K562 (cell line): ENCODE results near the gene FAM43B. TPM values are rescaled to one million over a fixed set of nuclear protein-coding genes. Genes with fewer than 3 reads are reported as not detected.

Experiments used
- ATAC-seq: fragments of 200-7000 bp; cut with Tn5 transposase; 3 replicates; pipeline ENCODE4 v1.9.1; 2020; ENCODE audit warnings: moderate library complexity
- BruUV-seq: library from RNA; stranded (reverse); fragments of 400-500 nt; replicated peaks from 2 replicates; lab custom pipeline; 2021; lab: Mats Ljungman, UMichigan
- CTCF ChIA-PET: fragments of 300-600 bp; formaldehyde crosslinking; extraction: SDS; loops from one replicate; lab custom pipeline; 2021; ENCODE audit warnings: low intra/inter-chr PET ratio; lab: Yijun Ruan, JAX
- POLR2A ChIA-PET: fragments of 300-600, 350-650 bp; sonication (Branson Sonifier 250); formaldehyde crosslinking; extraction: SDS; loops from one replicate; lab custom pipeline; 2021; ENCODE audit warnings: antibody characterized with exemption, inconsistent platforms; lab: Yijun Ruan, JAX
- DNase-seq, 4 experiments: peaks; one replicate each; pipeline versions ENCODE4 v3.0.0 to v3.0.0-alpha.2; 2011 to 2018; ENCODE audit warnings: low spot score in 3 of 4, mixed read lengths in 3 of 4; ENCODE audit errors: extremely low read depth in 1 of 4
- FAIRE-seq: peaks from 2 replicates; lab custom pipeline; 2011; peaks lifted over from hg19 to GRCh38; lab: Jason Lieb, UNC
- H2AFZ ChIP-seq: 2 replicates; pipeline ENCODE4 v1.6.0; 2011; ENCODE audit warnings: low read depth, low read length, control low read depth, inconsistent platforms
- H3K27ac ChIP-seq: fragments of 200-600 bp; 3 replicates; pipeline ENCODE4 v1.8.0; 2011; ENCODE audit warnings: low read depth, mild to moderate bottlenecking, control low read depth, inconsistent platforms, low read length, moderate library complexity, mixed read lengths; ENCODE audit errors: extremely low read depth
- H3K27me3 ChIP-seq, 2 experiments: fragments of 300-600 bp in 1 of 2; 2 replicates in 1 of 2; 3 replicates in 1 of 2; pipeline versions ENCODE4 v1.6.0 to v1.8.0; 2011; ENCODE audit warnings: inconsistent platforms in 2 of 2, low read length in 2 of 2, mild to moderate bottlenecking in 1 of 2, mixed read lengths in 1 of 2, moderate library complexity in 1 of 2; ENCODE audit not compliant: control insufficient read depth in 2 of 2, insufficient read depth in 2 of 2
- H3K36me3 ChIP-seq: fragments of 300-600 bp; 3 replicates; pipeline ENCODE4 v1.8.0; 2011; ENCODE audit warnings: mild to moderate bottlenecking, low read length, inconsistent platforms; ENCODE audit not compliant: control insufficient read depth, insufficient read depth
- H3K4me1 ChIP-seq, 2 experiments: fragments of 200-600 bp in 1 of 2; replicated peaks in 1 of 2; 2 replicates in 1 of 2; 3 replicates in 1 of 2; pipeline versions ENCODE4 v1.5.1 to v1.8.0; 2011; ENCODE audit warnings: inconsistent platforms in 2 of 2, low read length in 2 of 2, mild to moderate bottlenecking in 1 of 2, mixed read lengths in 1 of 2, moderate library complexity in 1 of 2; ENCODE audit not compliant: control insufficient read depth in 2 of 2, insufficient read depth in 2 of 2
- H3K4me2 ChIP-seq: 2 replicates; pipeline ENCODE4 v1.6.1; 2011; ENCODE audit warnings: low read length, control low read depth, inconsistent platforms, mixed read lengths; ENCODE audit not compliant: insufficient read depth
- H3K4me3 ChIP-seq: fragments of 200-600 bp; sonication (generic), shearing (Covaris generic); 2 replicates; pipeline ENCODE4 v1.5.1; 2016; ENCODE audit warnings: control low read depth, inconsistent platforms
- H3K79me2 ChIP-seq: fragments of 200-600 bp; 3 replicates; pipeline ENCODE4 v1.8.0; 2011; ENCODE audit warnings: low read length, inconsistent platforms; ENCODE audit not compliant: control insufficient read depth, insufficient read depth
- H3K9ac ChIP-seq, 2 experiments: 2 replicates each; pipeline versions ENCODE4 v1.6.0 to v1.6.1; 2011; ENCODE audit warnings: low read depth in 2 of 2, low read length in 2 of 2, control low read depth in 1 of 2, inconsistent platforms in 1 of 2, mild to moderate bottlenecking in 1 of 2, mixed read lengths in 1 of 2; ENCODE audit not compliant: insufficient read depth in 1 of 2
- H3K9me1 ChIP-seq: one replicate; pipeline ENCODE4 v1.6.0; 2011; ENCODE audit warnings: inconsistent platforms, mild to moderate bottlenecking, low read length, moderate library complexity; ENCODE audit not compliant: control insufficient read depth, insufficient read depth
- H3K9me3 ChIP-seq: replicated peaks from 2 replicates; pipeline ENCODE4 v1.5.1; 2011; ENCODE audit warnings: low read depth, low read length, inconsistent platforms; ENCODE audit not compliant: control insufficient read depth, insufficient read depth
- H4K20me1 ChIP-seq: replicated peaks from 2 replicates; pipeline ENCODE4 v1.6.1; 2011; ENCODE audit warnings: low read length, inconsistent platforms, mixed read lengths; ENCODE audit not compliant: control insufficient read depth, insufficient read depth
- E2F5 ChIP-seq: sonication (generic); formaldehyde crosslinking; IDR thresholded peaks from 2 replicates; pipeline ENCODE4 v1.8.0; 2022; ENCODE audit warnings: mild to moderate bottlenecking, missing genetic modification reagents
- LCOR ChIP-seq: sonication (generic); formaldehyde crosslinking; IDR thresholded peaks from 2 replicates; pipeline ENCODE4 v1.8.0; 2022; ENCODE audit warnings: mild to moderate bottlenecking, missing genetic modification reagents
- USF1 ChIP-seq: sonication (generic); formaldehyde crosslinking; IDR thresholded peaks from 2 replicates; pipeline ENCODE4 v1.9.0; 2022; ENCODE audit warnings: mild to moderate bottlenecking, missing genetic modification reagents
- WGBS: fragments of 100-300 bp; shearing (Covaris generic); methylation state at CpG from one replicate; pipeline ENCODE4 v1.1.6; 2016; ENCODE audit warnings: low coverage, mixed read lengths; ENCODE audit not compliant: insufficient coverage; ENCODE audit errors: missing lambda C conversion rate; 5-methylcytosine and 5-hydroxymethylcytosine counted together
- in situ Hi-C: fragments of 300-500 bp; cut with MboI; formaldehyde crosslinking; loops from 4 replicates; pipeline ENCODE4 v1.15.0; 2018; ENCODE audit warnings: inconsistent platforms, mixed read lengths
- intact Hi-C: fragments of 100-400 bp; cut with micrococcal nuclease; formaldehyde crosslinking; loops from 2 replicates; pipeline ENCODE4 v1.14.2; 2022
- polyA plus RNA-seq, 8 experiments: library from polyadenylated mRNA; depleted of rRNA in 4 of 8; stranded (reverse) in 5 of 8; unstranded in 3 of 8; fragments of >200 nt; fragmentation: Nextera tagmentation in 2 of 8; fragmentation: Illumina TruSeq in 1 of 8; extraction: Ambion mirVana in 2 of 8; extraction: Trizol in 1 of 8; gene quantifications; 2 replicates each; pipeline versions ENCODE4 v1.2.1 to v1.2.3, GENCODE V29; 2011 to 2014; ENCODE audit warnings: inconsistent platforms in 1 of 8, missing spikeins in 1 of 8
- total RNA-seq, 7 experiments: library from RNA; depleted of rRNA in 6 of 7; stranded (reverse); fragments of >200 nt in 6 of 7; fragmentation: Illumina TruSeq in 2 of 7; extraction: Trizol in 2 of 7; gene quantifications; 2 replicates each; pipeline versions ENCODE4 v1.2.1 to v1.2.3, GENCODE V29; 2011 to 2021; ENCODE audit warnings: low replicate concordance in 1 of 7

FAM43B gene
- total and polyA plus RNA-seq, 9 of the 15 experiments (the other 6 are each of a cell fraction or from before 2014, with no cell fraction given) = not detected

DNA sequence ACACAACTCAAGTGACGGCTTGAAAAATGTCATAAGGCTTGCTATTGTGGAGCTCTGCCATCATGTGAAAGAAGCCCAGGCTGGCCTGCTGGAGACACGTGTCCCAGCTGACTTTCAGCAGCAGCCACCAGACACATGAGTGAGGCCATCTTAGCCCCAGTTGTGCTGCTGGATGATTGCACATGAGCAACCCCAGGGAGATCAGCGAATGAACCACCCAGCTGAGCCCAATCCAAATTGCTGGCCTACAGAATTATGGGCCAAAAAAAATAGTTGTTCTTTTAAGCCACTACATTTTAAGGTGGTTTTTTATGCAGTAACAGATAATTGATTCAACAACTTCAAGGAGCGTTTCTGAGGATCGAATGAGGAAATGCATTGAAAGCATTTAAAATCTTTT lies 19.1 kb downstream of the FAM43B start:
- intact Hi-C loops (no loop called here), in situ Hi-C loops (no loop called here)
- no TSS peak for BruUV-seq
- no peaks in the 10 kb centered on the region for H3K36me3 ChIP-seq
- WGBS = 2% methylated on average over 5 of the region's 5 CpGs
- ATAC-seq (no peak), DNase-seq (no peak), FAIRE-seq (no peak)
- TF ChIP-seq USF1 (CRISPR knock-in tag) (0 out of 2 replicates have a peak, but pooled peaks have one; percentile 25), E2F5 (CRISPR knock-in tag) (no peak), LCOR (CRISPR knock-in tag) (no peak)
- no peaks in the 10 kb centered on the region for H4K20me1 ChIP-seq
- no peak overlapping the region for H3K4me3 ChIP-seq
- no peak overlapping the region for H2AFZ ChIP-seq
- H3K9ac ChIP-seq = no peak overlapping the region
- ChIA-PET POLR2A (no interaction called here), CTCF (no interaction called here)
- H3K27me3 ChIP-seq = peaks cover 26 to 28% of the 10 kb centered on the region in 2 experiments
- no peaks in the 10 kb centered on the region for H3K9me1 ChIP-seq
- H3K9me3 ChIP-seq = no peaks in the 10 kb centered on the region; the same call in 1 of the 2 replicates
- H3K27ac ChIP-seq = no peak overlapping the region
- H3K4me1 ChIP-seq = peaks cover 0 to 9% of the 10 kb centered on the region in 2 experiments; a peak in 2 of 5 replicates
- no peak overlapping the region for H3K4me2 ChIP-seq
- H3K79me2 ChIP-seq = no peaks in the 10 kb centered on the region
